GM18867 (cell line): ENCODE data around the gene PITPNM1.
A peak's percentile ranks its signal among the peaks of the same experiment; 100 is the strongest.
"Not testable (repeated sequence)": the region's sequence is repeated elsewhere in the genome, so short reads cannot be mapped to it uniquely, and the experiment has no call there.

Experiments
- ATAC-seq: cut with Tn5 transposase; IDR thresholded peaks from one replicate; pipeline ENCODE4 v1.9.1; 2021; ENCODE audit warnings: mild to moderate bottlenecking, moderate library complexity; ENCODE audit not compliant: unreplicated experiment

Gene PITPNM1

GRCh38 chr11:67468456-67468758 is 36.8 kb downstream of the PITPNM1 start:
- ATAC-seq, result no peak

- no peak for ATAC-seq
Observed at GRCh38 chr11:67468056-67468455, 37.1 kb downstream of the PITPNM1 start.

- no peak for ATAC-seq
Observed at GRCh38 chr11:67466962-67467771, 38.0 kb downstream of the PITPNM1 start.

GRCh38 chr11:67466367-67466766 is 38.8 kb downstream of the PITPNM1 start:
- no peak for ATAC-seq

- not testable (repeated sequence) for ATAC-seq
Observed at GRCh38 chr11:67465530-67465929, 39.6 kb downstream of the PITPNM1 start.

- ATAC-seq, result no peak
Observed at GRCh38 chr11:67465189-67465510, 40.0 kb downstream of the PITPNM1 start.

GRCh38 chr11:67464411-67465188 is 40.6 kb downstream of the PITPNM1 start:
- ATAC-seq, result peak; percentile 59

- ATAC-seq, result no peak
Observed at GRCh38 chr11:67463680-67464410, 41.3 kb downstream of the PITPNM1 start.

GRCh38 chr11:67463186-67463585 is 42.0 kb downstream of the PITPNM1 start:
- no peak for ATAC-seq

GRCh38 chr11:67458266-67458665 is 46.9 kb downstream of the PITPNM1 start:
- ATAC-seq, result no peak

GRCh38 chr11:67457453-67457852 is 47.7 kb downstream of the PITPNM1 start:
- ATAC-seq, result no peak

- ATAC-seq, result no peak
Observed at GRCh38 chr11:67456068-67456705, 49.0 kb downstream of the PITPNM1 start.

GRCh38 chr11:67455054-67455453 is 50.1 kb downstream of the PITPNM1 start, which contains the start of gene CABP4:
Gene CABP4, plus strand, starts transcription at chr11:67455354. Its CDS starts 70 bp downstream, at chr11:67455424.
- no peak for ATAC-seq

GRCh38 chr11:67453816-67454732 is 51.1 kb downstream of the PITPNM1 start:
- no peak for ATAC-seq

GRCh38 chr11:67452141-67452952 is 52.8 kb downstream of the PITPNM1 start, which contains the start of gene GPR152:
Gene GPR152, minus strand, starts transcription at chr11:67452729. Its CDS starts 5 bp downstream, at chr11:67452724.
- no peak for ATAC-seq

GRCh38 chr11:67451658-67451976 is 53.5 kb downstream of the PITPNM1 start:
- no peak for ATAC-seq

- no peak for ATAC-seq
Observed at GRCh38 chr11:67450796-67451657, 54.1 kb downstream of the PITPNM1 start.

GRCh38 chr11:67449116-67449844 is 55.9 kb downstream of the PITPNM1 start:
- ATAC-seq, result no peak
